Prostate gland (tissue), 2 donors: ENCODE results near the gene CSH1. TPM values are rescaled to one million over a fixed set of nuclear protein-coding genes. Genes with fewer than 3 reads are reported as not detected.

ENCODE experiments used
- DNase-seq: peaks from one replicate; pipeline ENCODE4 v3.0.0-alpha.2; 2019; ENCODE audit warnings: low spot score
- H3K27ac ChIP-seq, 2 donors: fragments of 200-600 bp; sonication (generic); 2 replicates each; pipeline ENCODE4 v1.5.1; 2017 to 2019
- H3K27me3 ChIP-seq: fragments of 200-600 bp; sonication (generic); replicated peaks from 2 replicates; pipeline ENCODE4 v1.5.1; 2019; ENCODE audit not compliant: insufficient read depth
- H3K36me3 ChIP-seq, 2 donors: fragments of 200-600 bp; sonication (generic); 1 replicate in 1 of 2; 2 replicates in 1 of 2; pipeline versions ENCODE4 v1.5.1 to v1.8.1; 2017 to 2019
- H3K4me1 ChIP-seq: fragments of 200-600 bp; sonication (generic); replicated peaks from 2 replicates; pipeline ENCODE4 v1.5.1; 2019
- H3K4me3 ChIP-seq, 2 donors: fragments of 200-600 bp; sonication (generic); 2 replicates each; pipeline ENCODE4 v1.5.1; 2017 to 2019
- H3K9me3 ChIP-seq: fragments of 200-600 bp; sonication (generic); 2 replicates; pipeline ENCODE4 v1.5.1; 2017
- POLR2A ChIP-seq: fragments of 450-650 bp; IDR thresholded peaks from one replicate; pipeline ENCODE4 v1.6.1; 2016; ENCODE audit warnings: antibody characterized with exemption, mild to moderate bottlenecking
- POLR2AphosphoS5 ChIP-seq: sonication (generic); formaldehyde crosslinking; IDR thresholded peaks from one replicate; pipeline ENCODE4 v1.6.1; 2017; ENCODE audit warnings: antibody characterized with exemption
- WGBS: methylation state at CpG from one replicate; pipeline ENCODE4 v1.1.5; 2018; 5-methylcytosine and 5-hydroxymethylcytosine counted together
- intact Hi-C: fragments of 100-400 bp; cut with DNase I; formaldehyde crosslinking; loops from one replicate; pipeline ENCODE4 v1.14.2; 2022
- total RNA-seq, 2 donors: library from RNA; depleted of rRNA; stranded (reverse); fragments of >200 nt; gene quantifications; one replicate each; pipeline ENCODE4 v1.1.0, GENCODE V29; 2016
- TF ChIP-seq, protein P1 (sequence below), 4 experiments: fragments of 200-600 bp in 2 of 4; fragments of 450-650 bp in 2 of 4; sonication (generic) in 2 of 4; IDR thresholded peaks; 1 replicate in 3 of 4; 2 replicates in 1 of 4; pipeline ENCODE4 v1.5.1; 2016 to 2019; ENCODE audit warnings: antibody characterized with exemption in 4 of 4, mild to moderate bottlenecking in 2 of 4, moderate library complexity in 2 of 4

The CSH1 gene
- total RNA-seq, 2 donors from 2014 or later: not detected

DNA sequence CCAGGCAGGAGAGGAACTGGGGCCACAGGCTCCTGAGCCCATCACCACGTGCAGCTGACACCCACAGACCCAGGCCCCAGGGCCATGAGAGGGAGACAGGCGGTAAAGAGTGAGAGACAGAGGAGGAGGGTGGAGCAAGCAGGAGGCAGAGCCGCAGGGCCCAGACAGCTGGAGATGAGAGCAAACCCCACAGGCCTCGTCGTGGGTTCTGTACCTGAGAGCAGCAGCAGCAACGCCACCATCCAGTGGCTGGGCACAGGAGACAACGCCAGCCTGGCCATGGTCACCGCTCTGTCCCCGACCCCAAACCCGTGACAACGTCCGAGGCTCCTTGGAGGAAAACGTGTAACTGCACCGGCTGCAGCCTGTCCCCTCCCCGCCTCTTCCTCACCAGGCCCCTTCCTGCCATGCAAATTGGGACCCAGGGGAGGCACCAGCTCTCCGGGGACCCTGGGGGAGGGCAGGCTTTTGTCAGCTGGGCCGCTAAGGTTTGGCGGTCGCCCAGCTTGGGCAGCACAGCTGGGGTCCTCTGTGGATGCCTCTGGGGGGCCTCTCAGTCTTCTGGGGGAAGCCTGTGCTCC, 35.7 kb upstream of the CSH1 start, which contains the start of gene CD79B:
Gene CD79B (minus strand): TSS at position 351 of the 581 bp plus-strand sequence. CDS start 70 bp downstream, at position 281.
- Histone ChIP-seq H3K27me3 (no peaks in the 10 kb centered on the region), H3K36me3 (no peaks in the 10 kb centered on the region), H3K9me3 (no peaks in the 10 kb centered on the region), H3K4me3 (no peak within 1 kb of the TSS), H3K27ac (no peak within 1 kb of the TSS), H3K4me1 (no peaks in the 10 kb centered on the region)
- no peak for DNase-seq
- intact Hi-C loops: no loop called here
- WGBS: 80% methylated on average over 19 of the region's 19 CpGs
- TF ChIP-seq POLR2AphosphoS5 (no peak), POLR2A (no peak)
- TF ChIP-seq, protein P1, sequence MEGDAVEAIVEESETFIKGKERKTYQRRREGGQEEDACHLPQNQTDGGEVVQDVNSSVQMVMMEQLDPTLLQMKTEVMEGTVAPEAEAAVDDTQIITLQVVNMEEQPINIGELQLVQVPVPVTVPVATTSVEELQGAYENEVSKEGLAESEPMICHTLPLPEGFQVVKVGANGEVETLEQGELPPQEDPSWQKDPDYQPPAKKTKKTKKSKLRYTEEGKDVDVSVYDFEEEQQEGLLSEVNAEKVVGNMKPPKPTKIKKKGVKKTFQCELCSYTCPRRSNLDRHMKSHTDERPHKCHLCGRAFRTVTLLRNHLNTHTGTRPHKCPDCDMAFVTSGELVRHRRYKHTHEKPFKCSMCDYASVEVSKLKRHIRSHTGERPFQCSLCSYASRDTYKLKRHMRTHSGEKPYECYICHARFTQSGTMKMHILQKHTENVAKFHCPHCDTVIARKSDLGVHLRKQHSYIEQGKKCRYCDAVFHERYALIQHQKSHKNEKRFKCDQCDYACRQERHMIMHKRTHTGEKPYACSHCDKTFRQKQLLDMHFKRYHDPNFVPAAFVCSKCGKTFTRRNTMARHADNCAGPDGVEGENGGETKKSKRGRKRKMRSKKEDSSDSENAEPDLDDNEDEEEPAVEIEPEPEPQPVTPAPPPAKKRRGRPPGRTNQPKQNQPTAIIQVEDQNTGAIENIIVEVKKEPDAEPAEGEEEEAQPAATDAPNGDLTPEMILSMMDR (IDR thresholded peaks at IDR 0.05): no peak

DNA sequence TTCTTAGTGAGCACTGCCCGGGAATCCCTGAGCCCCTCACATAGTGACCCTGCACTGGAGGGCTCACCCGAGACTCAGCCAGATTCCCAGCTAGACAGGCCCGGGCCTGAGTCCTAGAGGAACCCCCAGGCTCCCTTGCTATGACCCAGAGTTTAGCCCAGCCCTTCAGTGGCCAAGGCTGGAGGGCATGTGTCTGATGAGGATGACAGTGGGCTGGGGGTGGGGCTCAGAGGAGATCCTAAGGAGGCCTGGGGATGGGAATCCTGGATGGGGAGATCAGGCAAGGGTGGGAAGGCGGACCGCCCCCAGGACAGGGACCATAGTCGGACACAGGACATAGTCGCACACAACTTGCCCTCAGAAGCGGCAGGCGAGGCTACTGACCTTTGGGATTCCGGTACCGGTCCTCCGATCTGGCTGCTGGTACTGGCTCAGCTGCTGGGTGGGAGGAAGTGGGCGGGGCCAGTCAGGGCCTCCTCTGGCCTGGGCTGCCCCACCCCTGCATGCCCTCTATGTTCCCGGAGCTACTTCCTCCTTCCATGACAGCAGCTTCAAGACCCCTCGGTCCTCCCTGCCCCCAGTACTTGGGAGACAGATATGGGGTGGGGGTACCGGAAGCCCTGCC, 34.7 kb upstream of the CSH1 start:
- no peaks in the 10 kb centered on the region for H3K27me3 ChIP-seq
- WGBS: 59% methylated on average over 16 of the region's 16 CpGs
- no peaks in the 10 kb centered on the region for H3K9me3 ChIP-seq
- DNase-seq: no peak
- intact Hi-C loops: no loop called here
- no peaks in the 10 kb centered on the region for H3K36me3 ChIP-seq
- no peaks in the 10 kb centered on the region for H3K4me1 ChIP-seq
- H3K4me3 ChIP-seq: no peak overlapping the region
- H3K27ac ChIP-seq: no peak overlapping the region
- TF ChIP-seq, protein P1 (IDR thresholded peaks at IDR 0.05): no peak
- no peak for TF ChIP-seq POLR2AphosphoS5
- TF ChIP-seq POLR2A: no peak

DNA sequence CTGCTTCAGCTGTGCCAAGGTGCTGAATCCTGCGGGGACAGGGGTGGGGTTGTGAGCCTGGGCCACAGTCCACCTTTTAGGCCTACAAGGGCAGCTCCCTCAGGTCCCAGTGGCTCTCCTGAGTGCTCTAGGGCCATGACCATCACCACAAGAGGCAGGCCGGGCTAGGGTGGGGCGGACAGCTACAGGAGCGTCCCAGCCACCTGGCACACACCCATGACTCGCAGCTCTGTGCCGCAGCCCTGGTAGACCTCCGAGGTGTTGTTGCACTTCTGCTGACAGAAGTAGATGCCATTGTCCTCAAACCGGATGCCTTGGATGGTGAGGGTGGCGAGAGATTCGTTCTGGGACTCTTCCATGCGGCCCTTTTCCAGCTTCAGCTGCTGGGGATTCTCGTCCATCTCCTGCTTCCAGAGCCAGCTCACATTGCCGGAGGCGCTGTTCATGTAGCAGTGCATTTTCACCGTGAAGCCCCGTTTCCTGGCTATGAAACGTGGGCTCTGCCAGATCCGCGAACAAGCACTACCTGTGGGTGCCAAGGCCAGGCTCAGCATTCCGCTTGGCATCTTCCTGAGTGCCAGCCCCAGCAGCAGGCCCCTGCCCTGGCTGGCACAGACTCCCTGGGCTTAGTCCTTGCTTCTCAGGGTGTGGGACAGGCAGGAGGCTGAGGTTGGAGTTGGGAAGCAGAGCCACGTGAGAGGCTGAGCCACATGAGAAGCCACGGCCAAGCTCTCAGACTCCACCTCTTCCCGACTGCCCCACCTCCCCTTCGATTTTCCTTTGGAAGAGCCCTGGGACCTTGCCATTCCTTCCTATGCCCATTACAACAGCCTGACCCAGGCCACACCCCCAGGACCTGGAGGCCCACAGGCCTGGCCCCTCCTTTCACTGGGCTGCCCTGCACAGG, 33.7 kb upstream of the CSH1 start:
- H3K27ac ChIP-seq: no peak overlapping the region
- H3K4me1 ChIP-seq: no peaks in the 10 kb centered on the region
- H3K36me3 ChIP-seq: no peaks in the 10 kb centered on the region
- whole genome bisulfite sequencing: 49% methylated on average over 23 of the region's 24 CpGs
- intact Hi-C loops: no loop called here
- H3K4me3 ChIP-seq: no peak overlapping the region
- H3K27me3 ChIP-seq: no peaks in the 10 kb centered on the region
- H3K9me3 ChIP-seq: no peaks in the 10 kb centered on the region
- TF ChIP-seq POLR2A: no peak
- TF ChIP-seq, protein P1 (IDR thresholded peaks at IDR 0.05): no peak
- TF ChIP-seq POLR2AphosphoS5: no peak
- DNase-seq: peak; percentile 33

DNA sequence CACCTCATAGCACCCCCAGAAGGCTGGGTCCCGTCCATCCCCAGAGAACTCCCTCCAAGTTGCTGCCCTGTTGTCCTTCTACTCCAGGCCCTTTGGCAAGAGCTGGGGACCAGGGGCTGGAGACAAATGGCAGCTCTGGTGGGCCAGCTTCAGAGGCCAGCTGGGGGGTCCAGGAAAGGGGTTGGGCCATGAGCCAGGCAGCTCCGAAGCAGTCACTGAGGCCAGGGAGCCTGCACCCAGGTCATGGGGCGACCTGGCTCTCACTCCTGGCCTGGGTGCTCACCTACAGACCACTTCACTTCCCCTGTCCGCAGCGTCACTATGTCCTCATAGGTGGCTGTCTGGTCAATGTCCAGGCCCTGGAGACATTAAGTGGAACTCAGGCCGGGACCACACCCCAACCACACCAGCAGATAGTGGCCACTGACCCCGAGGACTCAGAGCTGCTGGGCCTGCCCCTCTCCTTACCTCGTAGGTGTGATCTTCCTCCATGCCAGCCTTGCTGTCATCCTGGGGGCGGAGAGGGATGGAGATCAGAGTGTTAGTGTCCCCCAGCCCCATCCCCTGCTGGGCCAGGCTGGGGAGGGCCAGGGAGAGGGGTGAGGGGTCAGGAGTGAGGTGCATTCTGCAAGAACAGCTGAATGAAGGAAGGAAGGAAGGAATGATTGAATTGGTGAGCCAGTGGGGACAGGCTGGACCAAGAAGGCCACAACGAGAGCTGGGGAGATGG, 32.8 kb upstream of the CSH1 start:
- WGBS: 91% methylated on average over 10 of the region's 10 CpGs
- no peaks in the 10 kb centered on the region for H3K27me3 ChIP-seq
- H3K9me3 ChIP-seq: no peaks in the 10 kb centered on the region
- H3K36me3 ChIP-seq: no peaks in the 10 kb centered on the region
- no peak for DNase-seq
- H3K4me1 ChIP-seq: no peaks in the 10 kb centered on the region
- no peak for TF ChIP-seq POLR2AphosphoS5
- no peak for TF ChIP-seq POLR2A
- TF ChIP-seq, protein P1 (IDR thresholded peaks at IDR 0.05): no peak
- H3K27ac ChIP-seq: no peak overlapping the region
- no peak overlapping the region for H3K4me3 ChIP-seq
- intact Hi-C loops: no loop called here
